HL-60/S4 treated with retinoic acid at 250 ng/mL for 4 days and 3 days (cell line): Measurements from ENCODE around the gene CFAP221.

ENCODE experiments used
- in situ Hi-C: fragments of 300-500 bp; cut with MboI; formaldehyde crosslinking; loops from 2 replicates; pipeline ENCODE4 v1.7.0; 2022; ENCODE audit warnings: low sequenced_read_pairs

Gene CFAP221

DNA sequence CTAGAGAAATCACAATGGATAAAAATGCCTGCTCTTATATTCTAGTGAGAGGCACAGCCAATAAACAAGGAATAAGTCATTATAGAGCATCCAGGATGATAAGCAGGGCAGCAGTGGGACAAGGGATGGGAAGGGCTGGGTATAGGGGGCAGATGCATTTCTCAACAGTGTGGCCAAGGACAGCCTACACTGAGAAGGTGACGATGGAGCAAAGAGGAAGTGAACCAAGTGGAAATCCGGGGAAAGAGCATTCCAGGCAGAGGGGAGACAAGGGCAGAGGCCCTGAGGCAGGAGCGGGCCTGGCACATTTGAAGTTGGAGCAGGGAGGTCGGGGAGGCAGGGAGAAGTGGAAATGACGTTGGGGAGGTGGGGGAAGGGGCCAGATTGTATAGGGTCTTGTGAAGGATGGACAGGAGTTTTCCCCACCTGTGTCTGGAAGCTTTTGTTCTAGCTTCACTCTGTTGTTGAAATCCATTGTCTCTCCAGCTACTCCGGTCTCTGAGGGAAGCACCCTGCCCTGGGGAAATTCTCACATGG is 152.3 kb downstream of the CFAP221 start:
- in situ Hi-C loops: no loop called here

DNA sequence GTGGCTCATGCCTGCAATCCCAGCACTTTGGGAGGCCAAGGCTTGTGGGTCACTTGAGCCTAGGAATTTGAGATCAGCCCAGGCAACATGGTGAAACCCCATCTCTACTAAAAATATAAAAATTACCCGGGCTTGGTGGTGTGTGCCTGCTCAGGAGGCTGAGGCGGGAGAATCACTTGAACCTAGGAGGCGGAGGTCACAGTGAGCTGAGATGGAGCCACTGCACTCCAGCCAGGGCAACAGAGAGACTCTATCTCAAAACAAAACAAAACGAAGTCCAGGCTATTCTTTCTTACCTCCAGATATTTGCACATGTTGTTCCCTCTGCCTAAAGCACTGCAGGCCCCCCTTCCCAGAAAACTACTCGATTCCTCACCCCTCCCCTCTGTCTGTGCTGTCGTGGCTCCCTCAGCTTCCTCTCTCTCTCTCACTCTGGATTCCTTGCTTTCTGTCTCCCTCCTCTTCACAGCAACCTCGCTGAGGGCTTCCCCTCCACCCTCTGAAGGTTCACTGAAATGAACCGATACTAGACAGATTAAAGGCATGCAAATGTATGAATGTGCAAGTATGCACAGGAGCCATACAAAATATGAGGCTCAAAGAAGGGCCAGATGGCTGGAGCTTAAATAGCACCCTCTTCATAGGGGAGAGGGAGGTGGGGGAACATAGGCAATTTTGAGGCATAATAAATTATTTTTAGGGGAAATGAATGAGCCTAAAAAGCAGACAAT is 153.2 kb downstream of the CFAP221 start:
- in situ Hi-C loops: no loop called here

DNA sequence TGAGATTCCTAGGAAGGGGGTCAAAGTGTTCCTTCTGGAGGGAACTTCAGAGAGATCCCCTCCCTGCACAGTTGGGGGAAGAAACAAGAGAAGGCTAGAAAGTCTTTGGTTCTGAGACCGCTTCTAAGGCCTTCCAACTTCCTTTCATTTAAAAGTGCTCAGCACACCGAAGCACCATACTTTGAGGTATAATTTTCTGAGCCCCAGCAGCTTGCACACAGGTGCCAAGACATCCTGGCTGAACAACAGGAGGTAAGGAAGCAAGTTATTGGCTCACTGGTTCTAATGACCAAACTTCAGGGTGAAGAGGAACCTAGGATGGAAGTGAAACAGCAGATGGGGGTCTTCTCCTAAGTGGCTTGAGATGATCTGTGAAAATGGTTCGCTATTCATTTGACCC is 154.0 kb downstream of the CFAP221 start:
- in situ Hi-C loops: no loop called here

DNA sequence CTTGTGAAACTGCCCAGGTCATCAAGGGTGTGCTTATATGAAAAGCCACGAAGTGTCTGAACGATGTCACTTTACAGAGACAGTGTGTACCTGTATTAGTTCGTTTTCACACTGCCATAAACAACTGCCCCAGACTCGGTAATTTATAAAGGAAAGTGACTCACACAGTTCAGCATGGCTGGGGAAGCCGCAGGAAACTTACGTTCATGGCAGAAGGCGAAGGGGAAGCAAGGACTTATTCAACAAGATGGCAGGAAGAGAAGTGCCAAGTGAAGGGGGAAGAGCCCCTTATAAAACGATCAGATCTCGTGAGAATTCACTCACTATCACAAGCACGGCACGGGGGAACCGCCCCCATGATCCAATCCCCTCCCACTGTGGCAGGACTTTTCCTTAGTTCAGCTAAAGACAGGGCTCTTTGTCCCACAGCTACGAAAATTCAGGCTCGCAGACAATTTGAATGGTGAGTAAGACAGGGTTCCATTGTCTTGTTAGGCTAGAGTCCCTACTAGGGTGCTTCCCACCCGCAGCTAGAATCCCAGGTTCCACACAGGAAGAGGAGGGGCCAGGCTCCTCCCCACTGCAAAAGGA is 154.9 kb downstream of the CFAP221 start:
- in situ Hi-C loops: no loop called here

DNA sequence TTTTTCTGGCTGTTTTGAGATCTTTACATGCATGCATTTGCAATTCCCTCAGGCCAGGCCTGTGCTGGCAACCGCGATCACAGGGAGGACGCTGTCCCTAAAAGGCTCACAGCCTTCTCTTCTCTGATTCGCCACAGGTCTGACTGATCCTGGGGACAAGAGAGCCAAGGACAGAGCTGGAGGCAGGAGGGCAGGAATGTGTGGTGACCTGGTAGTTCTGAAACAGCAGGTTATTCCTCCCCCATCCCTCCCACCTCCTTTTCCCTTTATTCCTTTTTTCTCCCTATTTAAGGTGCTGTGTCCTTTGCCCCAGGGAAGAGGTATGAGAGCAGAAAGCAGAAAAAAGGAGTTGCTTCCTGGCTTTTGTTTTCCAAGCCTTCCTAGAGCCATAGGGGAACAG is 156.6 kb downstream of the CFAP221 start:
- in situ Hi-C loops: no loop called here

DNA sequence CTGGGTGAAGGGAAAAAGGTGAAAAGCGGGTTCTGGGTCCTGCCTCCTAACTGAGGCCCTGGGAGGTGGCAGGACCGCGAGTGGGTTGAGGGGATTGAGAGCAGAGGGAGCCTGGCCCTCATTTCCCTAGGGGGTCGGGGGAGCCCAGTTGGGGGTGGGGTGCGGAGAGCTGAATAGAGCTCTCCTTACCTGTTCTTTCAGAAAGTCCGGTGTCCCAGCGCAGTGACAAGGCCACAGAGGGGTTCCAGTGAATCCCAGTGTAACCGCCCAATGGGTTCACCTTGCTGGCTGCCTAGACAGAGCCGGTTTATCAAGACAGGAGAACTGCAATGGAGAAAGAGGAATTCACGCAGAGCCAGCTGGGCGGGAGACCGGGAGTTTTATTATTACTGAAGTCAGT is 157.1 kb downstream of the CFAP221 start:
- in situ Hi-C loops: no loop called here

DNA sequence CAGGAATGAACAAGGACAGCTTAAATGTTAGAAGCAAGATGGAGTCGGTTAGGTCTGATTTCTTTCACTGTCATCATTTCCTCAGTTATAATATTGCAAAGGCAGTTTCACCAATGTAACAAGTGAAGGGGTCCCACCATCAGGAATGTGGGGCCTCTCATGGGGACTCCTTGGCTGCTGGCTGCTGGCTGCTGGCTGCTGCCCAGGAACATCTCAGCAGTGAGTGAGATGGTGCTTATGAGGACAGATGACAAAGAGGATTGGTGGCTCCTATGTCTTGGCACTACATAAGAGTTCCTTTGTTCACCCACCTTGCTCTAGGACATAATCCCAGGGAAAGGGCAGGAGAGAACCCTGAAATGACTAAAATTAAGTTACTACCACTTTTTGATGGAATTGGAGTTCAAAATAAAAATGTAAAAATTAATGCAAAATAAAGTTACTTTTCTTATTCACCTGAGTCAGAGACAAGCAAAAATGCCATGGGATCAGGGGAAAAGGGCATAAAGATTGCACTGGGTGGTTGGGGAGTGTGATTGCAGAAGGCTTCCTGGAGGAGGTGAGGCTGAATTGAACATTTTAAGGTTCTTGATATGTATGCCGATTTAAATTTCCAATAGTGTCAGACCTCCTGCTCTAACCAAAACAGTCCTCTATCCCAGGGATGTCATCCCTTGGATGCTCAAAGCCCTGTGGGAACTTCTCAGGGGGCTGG is 158.1 kb downstream of the CFAP221 start:
- in situ Hi-C loops: no loop called here

DNA sequence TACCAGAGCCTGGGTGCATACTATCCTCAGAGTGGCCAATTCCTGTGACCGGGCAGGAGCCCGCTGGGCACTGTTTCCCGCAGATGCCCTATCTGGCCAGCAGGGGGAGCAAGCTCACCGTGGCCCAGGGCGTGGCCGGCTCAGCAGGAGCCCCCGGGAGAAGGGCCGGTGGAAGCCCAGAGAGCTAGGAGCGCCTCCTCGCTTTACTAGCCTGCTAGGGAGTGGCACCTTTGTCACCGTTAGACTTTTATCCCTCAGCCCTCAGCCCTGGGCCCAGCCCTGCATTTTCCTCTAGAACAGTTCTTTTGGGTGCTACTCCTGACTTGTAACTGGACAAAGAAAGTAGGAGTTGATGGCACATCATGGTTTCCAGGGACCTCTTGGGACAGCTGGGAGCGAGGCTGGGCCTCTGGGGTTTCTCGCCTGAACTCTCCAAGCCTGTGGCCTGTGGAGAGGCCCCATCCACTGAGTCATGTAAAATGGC is 158.7 kb downstream of the CFAP221 start:
- in situ Hi-C loops: no loop called here

DNA sequence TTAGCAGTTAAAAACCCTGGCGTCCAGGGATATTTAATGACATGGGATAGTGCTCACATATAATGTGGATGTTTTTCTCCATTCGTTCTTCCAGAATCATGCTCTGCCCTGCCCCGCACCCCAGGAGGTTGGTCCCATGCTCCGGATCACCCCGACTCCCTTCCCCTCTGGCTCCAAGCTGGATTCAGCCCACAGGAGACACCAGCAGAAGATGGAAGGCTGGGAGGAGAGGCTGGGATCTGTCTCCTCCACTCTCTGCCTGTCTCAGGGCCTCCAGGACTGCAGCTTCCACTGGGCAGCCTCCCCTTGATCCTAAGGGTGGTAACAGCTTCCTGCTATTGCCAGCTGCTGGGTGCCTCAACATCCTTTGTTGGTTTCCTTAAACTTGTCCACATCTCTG is 159.3 kb downstream of the CFAP221 start:
- in situ Hi-C loops: no loop called here

DNA sequence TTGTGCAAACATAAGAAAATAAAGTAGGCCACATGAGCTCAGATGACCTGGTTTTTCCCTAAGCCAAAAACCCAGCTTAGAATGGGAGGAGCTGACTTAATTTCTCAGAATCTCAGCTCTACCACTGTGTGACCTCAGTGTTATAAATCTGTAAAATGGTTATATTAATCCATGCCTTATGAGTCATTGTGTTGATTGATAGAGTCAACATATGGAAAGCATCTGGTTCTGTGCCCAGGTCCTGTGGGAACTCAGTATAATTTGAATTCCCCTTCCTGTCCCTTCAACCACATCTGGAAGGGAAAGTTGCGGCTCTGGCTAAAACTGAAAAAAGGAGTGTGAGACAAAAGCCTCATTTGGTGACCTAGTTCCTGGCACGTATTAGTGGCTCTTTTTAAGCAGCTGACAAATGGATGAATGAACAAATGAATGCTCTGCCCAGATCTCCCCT is 160.4 kb downstream of the CFAP221 start:
- in situ Hi-C loops: no loop called here

DNA sequence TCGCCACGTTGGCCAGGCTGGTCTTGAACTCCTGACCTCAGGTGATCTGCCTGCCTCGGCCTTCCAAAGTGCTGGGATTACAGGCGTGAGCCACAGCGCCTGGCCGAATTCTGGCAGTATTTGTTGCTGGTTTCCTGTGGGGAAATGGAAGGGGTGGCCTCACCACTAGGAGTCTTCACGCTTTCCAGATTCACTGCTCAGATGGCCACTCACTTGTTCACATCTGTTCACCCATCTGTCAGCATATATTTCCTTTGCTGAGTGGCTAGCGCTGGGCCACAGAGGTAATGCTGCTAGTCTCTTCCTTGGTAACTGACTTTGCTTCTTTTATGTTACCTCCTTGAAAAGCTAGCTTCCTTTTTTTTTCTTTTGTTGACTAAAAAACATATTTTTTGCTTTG is 162.0 kb downstream of the CFAP221 start:
- in situ Hi-C loops: no loop called here
